HG02870 (cell line): ENCODE results near the gene AFDN.
"Not testable (repeated sequence)": the region's sequence is repeated elsewhere in the genome, so short reads cannot be mapped to it uniquely, and the experiment has no call there.

Source experiments
- ATAC-seq: cut with Tn5 transposase; IDR thresholded peaks from one replicate; pipeline ENCODE4 v1.9.1; 2021; ENCODE audit warnings: mild to moderate bottlenecking, moderate library complexity; ENCODE audit not compliant: unreplicated experiment

Gene AFDN

GRCh38 chr6:167993169-167993568 is 166.5 kb downstream of the AFDN start:
- ATAC-seq = no peak

- ATAC-seq = no peak
Observed at GRCh38 chr6:167993831-167994230, 167.1 kb downstream of the AFDN start.

GRCh38 chr6:167995302-167995701 is 168.6 kb downstream of the AFDN start:
- ATAC-seq = no peak

GRCh38 chr6:167995731-167996151 is 169.0 kb downstream of the AFDN start:
- ATAC-seq = no peak

GRCh38 chr6:167996424-167997199 is 169.9 kb downstream of the AFDN start:
- ATAC-seq = no peak

- no peak for ATAC-seq
Observed at GRCh38 chr6:167997642-167998041, 170.9 kb downstream of the AFDN start, which contains the start of gene KIF25. Gene KIF25 (plus strand): TSS chr6:167997671. CDS start chr6:168029586, 31,915 bp downstream.

GRCh38 chr6:167998215-167998614 is 171.5 kb downstream of the AFDN start:
- no peak for ATAC-seq

GRCh38 chr6:168000198-168001028 is 173.7 kb downstream of the AFDN start:
- no peak for ATAC-seq

GRCh38 chr6:168001029-168001332 is 174.3 kb downstream of the AFDN start:
- no peak for ATAC-seq

- ATAC-seq = not testable (repeated sequence)
Observed at GRCh38 chr6:168001514-168001913, 174.8 kb downstream of the AFDN start.

GRCh38 chr6:168002804-168003203 is 176.1 kb downstream of the AFDN start:
- ATAC-seq = no peak

GRCh38 chr6:168004023-168004422 is 177.3 kb downstream of the AFDN start:
- no peak for ATAC-seq

- no peak for ATAC-seq
Observed at GRCh38 chr6:168004945-168005344, 178.2 kb downstream of the AFDN start.

- no peak for ATAC-seq
Observed at GRCh38 chr6:168005796-168006195, 179.1 kb downstream of the AFDN start.

- ATAC-seq = no peak
Observed at GRCh38 chr6:168007592-168008338, 181.1 kb downstream of the AFDN start.

- ATAC-seq = no peak
Observed at GRCh38 chr6:168009331-168009730, 182.6 kb downstream of the AFDN start.

GRCh38 chr6:168011291-168011690 is 184.6 kb downstream of the AFDN start:
- ATAC-seq = no peak

GRCh38 chr6:168012431-168013249 is 185.9 kb downstream of the AFDN start:
- ATAC-seq = no peak

- ATAC-seq = no peak
Observed at GRCh38 chr6:168013250-168013915, 186.7 kb downstream of the AFDN start.

- ATAC-seq = no peak
Observed at GRCh38 chr6:168014428-168014827, 187.7 kb downstream of the AFDN start.
